ENCODE measurements around the gene CCR4.
"Not testable (repeated sequence)": the region's sequence is repeated elsewhere in the genome, so short reads cannot be mapped to it uniquely, and the experiment has no call there.

- not testable (repeated sequence) for TF ChIP-seq EP300, POLR2AphosphoS5 (IDR thresholded peaks at IDR 0.05)
These were observed 11.7 kb upstream of the CCR4 start for GRCh38 chr3:32939531-32940284.

Measured in sigmoid colon (tissue), 4 donors.